ENCODE results near the gene DEFB108B. TPM values are rescaled to one million over a fixed set of nuclear protein-coding genes. Genes with fewer than 3 reads are reported as not detected.
A peak's percentile ranks its signal among the peaks of the same experiment; 100 is the strongest.
"Not testable (repeated sequence)": the region's sequence is repeated elsewhere in the genome, so short reads cannot be mapped to it uniquely, and the experiment has no call there.

Gene DEFB108B
- total RNA-seq, 4 donors from 2014 or later, result not detected

GRCh38 chr11:71863978-71864627 lies 31.1 kb downstream of the DEFB108B start:
- H3K27me3 ChIP-seq; H3K4me3 ChIP-seq (replicated peaks in 1 of 3); H3K27ac ChIP-seq; intact Hi-C loops (cut with DNase I); H3K4me1 ChIP-seq; H3K9me3 ChIP-seq; H3K36me3 ChIP-seq: not testable (repeated sequence)
- peak; percentile 48 to 53 for DNase-seq
- peak in 5 of 6 experiments; percentile 22 to 96 (median 65) for TF ChIP-seq CTCF (IDR thresholded peaks at IDR 0.05)
- 58 to 65% methylated on average over 3 of the region's 3 CpGs for WGBS, 2 donors

GRCh38 chr11:71867209-71867608 lies 34.2 kb downstream of the DEFB108B start:
- H3K9me3 ChIP-seq; H3K27me3 ChIP-seq; H3K4me1 ChIP-seq; H3K27ac ChIP-seq; DNase-seq; H3K4me3 ChIP-seq (replicated peaks in 1 of 3); intact Hi-C loops (cut with DNase I); H3K36me3 ChIP-seq: not testable (repeated sequence)
- WGBS, 2 donors, result 91 to 100% methylated on average over 1 of the region's 1 CpG

- H3K27me3 ChIP-seq; intact Hi-C loops (cut with DNase I); H3K36me3 ChIP-seq; H3K4me3 ChIP-seq (replicated peaks in 1 of 3); H3K27ac ChIP-seq; H3K4me1 ChIP-seq; DNase-seq; H3K9me3 ChIP-seq: not testable (repeated sequence)
- 93 to 97% methylated on average over 3 of the region's 3 CpGs for WGBS, 2 donors
Observed at GRCh38 chr11:71869931-71870330, 36.9 kb downstream of the DEFB108B start.

GRCh38 chr11:71870661-71871060 lies 37.7 kb downstream of the DEFB108B start:
- H3K9me3 ChIP-seq; H3K36me3 ChIP-seq; H3K27me3 ChIP-seq; DNase-seq; intact Hi-C loops (cut with DNase I); H3K4me3 ChIP-seq (replicated peaks in 1 of 3); H3K27ac ChIP-seq; H3K4me1 ChIP-seq: not testable (repeated sequence)

- H3K4me1 ChIP-seq; intact Hi-C loops (cut with DNase I); H3K27ac ChIP-seq; H3K36me3 ChIP-seq; H3K9me3 ChIP-seq; H3K27me3 ChIP-seq; H3K4me3 ChIP-seq (replicated peaks in 1 of 3): not testable (repeated sequence)
- 22 to 39% methylated on average over 2 of the region's 2 CpGs for WGBS, 2 donors
- peak; percentile 13 to 28 for DNase-seq
Observed at GRCh38 chr11:71876262-71876661, 43.3 kb downstream of the DEFB108B start.

GRCh38 chr11:71878059-71878458 lies 45.1 kb downstream of the DEFB108B start, which contains the start of gene DEFB131B:
Gene DEFB131B (plus strand): TSS chr11:71878453. CDS start chr11:71878453, 0 bp downstream.
- intact Hi-C loops (cut with DNase I); H3K4me1 ChIP-seq; H3K36me3 ChIP-seq; H3K27ac ChIP-seq; H3K9me3 ChIP-seq; H3K4me3 ChIP-seq (replicated peaks in 1 of 3); H3K27me3 ChIP-seq; DNase-seq: not testable (repeated sequence)
- 96 to 97% methylated on average over 1 of the region's 1 CpG for WGBS, 2 donors

GRCh38 chr11:71885806-71886205 lies 52.8 kb downstream of the DEFB108B start:
- H3K9me3 ChIP-seq; DNase-seq; H3K4me3 ChIP-seq (replicated peaks in 1 of 3); H3K36me3 ChIP-seq; H3K27ac ChIP-seq; intact Hi-C loops (cut with DNase I); H3K27me3 ChIP-seq: not testable (repeated sequence)
- 97% methylated on average over 12 of the region's 12 CpGs for WGBS, 2 donors
- H3K4me1 ChIP-seq, result peaks cover 5 to 15% of the 10 kb centered on the region in 2 donors

Small RNA genes within 50 kb of the gene (small RNA-seq; reads per million reads assigned to genes)
- not detected for gene RNA5SP342

Other genes with a start within 250 kb of the DEFB108B start
- gene DEFB131B, start 45.3 kb downstream of the DEFB108B start, total RNA-seq, result not detected
- gene XNDC1N, start 95.4 kb downstream of the DEFB108B start, total RNA-seq, result 10 to 100 TPM; 13.8 to 19.9 (median 16.4) TPM
- 10 to 100 TPM; 41.9 to 64.4 (median 54.7) TPM for gene RNF121, start 95.8 kb downstream of the DEFB108B start, total RNA-seq
- 10 to 100 TPM in 2 of 4 donors, 1 to 10 TPM in 2; 7.6 to 12.1 (median 9.5) TPM for gene IL18BP, start 165.7 kb downstream of the DEFB108B start, total RNA-seq
- 100 to 1,000 TPM; 259 to 342 (median 280) TPM for gene NUMA1, start 247.3 kb downstream of the DEFB108B start, total RNA-seq
- 10 to 100 TPM; 13.0 to 24.5 (median 14.1) TPM for gene LRRC51, start 247.7 kb downstream of the DEFB108B start, total RNA-seq

All from thyroid gland (tissue), 4 donors.